ENCODE measurements around the gene ZBED2.
"Not testable (repeated sequence)": the region's sequence is repeated elsewhere in the genome, so short reads cannot be mapped to it uniquely, and the experiment has no call there.

Gene ZBED2

GRCh38 chr3:111571907-111572460 lies 23.2 kb downstream of the ZBED2 start:
- peak; percentile 96 for ATAC-seq
- DNase-seq: no peak

GRCh38 chr3:111571282-111571681 lies 23.9 kb downstream of the ZBED2 start:
- ATAC-seq (no peak), DNase-seq (no peak)

- no peak for ATAC-seq
- no peak for DNase-seq
Measured at GRCh38 chr3:111570404-111571030, 24.6 kb downstream of the ZBED2 start.

- DNase-seq (no peak), ATAC-seq (no peak)
Measured at GRCh38 chr3:111568911-111569310, 26.2 kb downstream of the ZBED2 start.

GRCh38 chr3:111568355-111568754 lies 26.8 kb downstream of the ZBED2 start:
- ATAC-seq (no peak), DNase-seq (no peak)

- DNase-seq (no peak), ATAC-seq (peak; percentile 43)
Measured at GRCh38 chr3:111566844-111567243, 28.3 kb downstream of the ZBED2 start.

- not testable (repeated sequence) for ATAC-seq, DNase-seq
Measured at GRCh38 chr3:111561902-111562301, 33.2 kb downstream of the ZBED2 start.

- ATAC-seq: peak; percentile 21
- DNase-seq: no peak
Measured at GRCh38 chr3:111548756-111549155, 46.4 kb downstream of the ZBED2 start.

GRCh38 chr3:111548092-111548491 lies 47.1 kb downstream of the ZBED2 start:
- DNase-seq (no peak), ATAC-seq (peak; percentile 52)

- peak; percentile 42 for DNase-seq
- peak; percentile 73 for ATAC-seq
Measured at GRCh38 chr3:111547631-111548030, 47.5 kb downstream of the ZBED2 start.

GRCh38 chr3:111545349-111545748 lies 49.8 kb downstream of the ZBED2 start:
- DNase-seq (no peak), ATAC-seq (no peak)
